C1 segment of cervical spinal cord (tissue), 14 donors: ENCODE data around the gene PRSS22.
A peak's percentile ranks its signal among the peaks of the same experiment; 100 is the strongest.

ENCODE experiments used
- DNase-seq, 14 donors: peaks; one replicate each; lab custom pipeline; 2025; lab: John Stamatoyannopoulos, UW

The PRSS22 gene

DNA sequence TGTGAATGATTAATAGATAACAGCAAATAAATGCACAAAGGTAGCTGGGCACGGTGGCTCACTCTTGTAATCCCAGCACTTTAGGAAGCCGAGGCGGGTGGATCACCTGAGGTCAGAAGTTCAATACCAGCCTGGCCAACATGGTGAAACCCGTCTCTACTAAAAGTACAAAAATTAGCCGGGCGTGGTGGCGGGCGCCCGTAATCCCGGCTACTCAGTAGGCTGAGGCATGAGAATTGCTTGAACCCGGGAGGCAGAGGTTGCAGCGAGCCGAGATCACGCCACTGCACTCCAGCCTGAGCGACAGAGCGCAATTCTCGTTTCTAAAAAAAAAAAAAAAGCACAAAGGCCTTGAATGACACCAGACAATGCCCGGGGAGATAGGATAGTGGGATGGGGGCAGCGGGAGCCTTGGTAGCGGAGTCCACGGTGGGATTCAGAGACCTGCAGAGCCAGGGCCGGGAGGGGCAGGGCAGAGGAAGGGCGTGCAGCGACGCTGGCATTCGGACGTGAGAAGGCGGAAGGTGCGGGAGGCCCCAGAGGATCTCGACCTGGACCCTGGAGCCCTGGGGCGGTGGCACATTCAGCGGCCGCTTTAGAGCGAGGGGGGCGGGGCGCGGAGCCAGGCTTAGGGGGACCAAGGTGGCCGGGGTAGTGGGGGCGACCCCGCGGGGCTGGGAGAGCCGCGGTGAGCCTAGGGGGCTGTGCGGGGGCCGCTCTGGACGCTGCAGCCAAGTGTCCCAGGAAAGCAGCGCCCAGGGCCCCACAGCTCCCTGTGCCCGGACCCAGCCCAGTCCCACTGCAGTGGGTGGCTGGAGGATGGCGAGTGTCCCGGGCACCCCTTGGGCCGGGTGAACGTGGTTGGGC lies 24.0 kb upstream of the PRSS22 start:
- DNase-seq: no peak

DNA sequence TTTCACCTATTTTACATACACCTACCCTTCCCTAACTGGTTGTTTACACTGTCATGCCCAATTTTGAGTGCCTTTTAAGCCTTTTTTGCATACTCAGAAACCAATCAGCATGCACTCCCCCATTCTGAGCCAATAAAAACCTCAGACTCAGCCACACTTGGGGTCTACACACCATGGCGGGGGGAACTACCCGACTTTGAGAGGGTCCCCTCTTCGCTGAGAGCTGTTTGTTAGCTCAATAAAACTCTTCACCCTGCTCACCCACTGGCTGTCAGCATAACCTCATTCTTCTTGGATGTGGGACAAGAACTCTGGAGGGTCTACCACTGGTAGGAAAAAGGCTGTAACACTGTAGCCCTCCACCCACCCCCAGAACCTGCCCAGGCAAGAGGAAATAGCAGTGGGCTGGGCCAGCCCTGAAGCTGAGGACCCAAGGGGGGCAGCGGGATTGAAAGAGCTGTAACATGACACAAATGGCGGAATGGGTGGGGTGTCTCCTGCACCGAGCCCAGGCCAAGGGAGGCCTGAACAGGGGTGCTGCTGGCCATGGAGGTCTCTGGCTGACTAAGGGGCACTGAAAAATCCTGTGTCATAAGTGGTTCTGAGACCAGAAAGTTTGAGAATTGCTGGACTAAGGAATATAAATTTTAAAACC lies 22.0 kb upstream of the PRSS22 start:
- no peak for DNase-seq

DNA sequence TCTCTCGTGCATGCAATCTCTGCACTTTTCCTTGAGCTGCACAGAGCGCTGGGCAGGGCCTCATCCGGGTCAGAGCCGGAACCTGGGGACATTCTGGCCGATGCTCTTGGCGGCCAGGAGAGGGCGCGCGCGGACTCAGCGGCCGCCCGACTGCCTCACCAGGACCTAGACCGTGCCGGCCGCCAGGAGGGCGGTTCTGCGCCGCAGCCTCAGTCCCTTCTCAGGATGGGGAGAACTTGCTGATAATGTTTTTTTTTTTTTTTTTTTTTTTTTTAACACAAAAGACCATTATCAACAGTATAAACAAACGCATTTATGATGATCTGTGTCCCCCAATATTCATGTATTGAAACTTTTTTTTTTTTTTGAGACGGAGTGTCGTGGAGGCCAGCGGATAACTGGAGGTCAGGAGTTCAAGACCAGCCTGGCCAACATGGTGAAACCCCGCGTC lies 17.0 kb upstream of the PRSS22 start:
- peak; percentile 1 to 77 (median 32) for DNase-seq

DNA sequence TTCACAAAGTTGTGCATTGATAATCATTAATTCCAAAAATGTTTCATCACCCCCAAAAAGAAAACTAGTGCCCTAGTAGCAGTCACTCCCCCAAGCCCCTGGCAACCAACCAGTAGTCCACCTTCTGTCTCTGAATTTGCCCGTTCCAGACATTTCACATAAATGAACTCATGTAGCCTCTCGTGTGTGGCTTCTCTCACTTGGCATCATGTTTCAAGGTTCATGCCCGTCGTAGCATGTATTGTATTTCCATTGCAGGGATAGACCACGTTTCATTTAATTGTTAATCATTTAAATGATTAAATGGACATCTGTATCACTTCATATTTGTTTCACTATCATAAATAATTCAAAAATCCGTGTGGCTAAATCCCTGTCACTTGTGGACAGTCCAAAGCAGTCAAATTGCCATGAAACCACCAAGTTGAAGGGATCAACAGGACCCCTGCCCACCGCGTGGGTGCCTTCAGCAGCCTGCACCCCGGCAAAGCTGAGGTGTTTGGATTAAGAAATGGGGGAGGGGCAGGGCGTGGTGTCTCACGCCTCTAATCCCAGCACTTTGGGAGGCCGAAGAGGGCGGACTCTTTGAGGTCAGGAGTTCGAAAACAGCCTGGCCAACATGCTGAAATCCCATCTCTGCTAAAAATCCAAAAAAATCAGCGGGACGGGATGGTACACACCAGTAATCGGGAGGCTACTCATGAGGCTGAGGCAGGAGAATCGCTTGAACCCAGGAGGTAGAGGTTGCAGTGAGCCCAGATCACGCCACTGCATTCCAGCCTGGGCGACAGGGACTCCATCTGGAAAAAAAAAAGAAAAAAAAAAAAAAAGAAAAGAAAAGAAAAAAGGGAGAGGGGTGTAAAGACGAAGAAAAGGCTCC lies 16.3 kb upstream of the PRSS22 start:
- no peak for DNase-seq

DNA sequence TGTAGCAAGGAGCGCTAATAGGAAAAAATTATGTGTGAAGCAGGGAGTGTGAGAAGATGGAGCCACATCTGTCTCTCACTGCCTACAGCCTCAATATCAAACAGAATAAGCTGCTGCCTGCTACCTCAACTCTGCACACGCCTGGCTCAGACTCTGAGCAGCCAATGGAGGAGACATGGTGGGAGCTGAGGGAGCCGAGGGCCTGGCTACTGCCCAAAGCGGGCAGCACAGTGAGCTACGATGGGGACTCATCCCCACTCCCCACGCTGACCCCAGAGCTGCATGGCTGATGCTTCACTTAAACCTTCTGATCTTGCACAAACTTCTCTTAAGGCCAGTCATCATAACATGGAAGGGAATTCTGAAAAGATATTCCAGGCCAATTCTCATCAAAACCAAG lies 14.0 kb upstream of the PRSS22 start:
- DNase-seq: no peak

DNA sequence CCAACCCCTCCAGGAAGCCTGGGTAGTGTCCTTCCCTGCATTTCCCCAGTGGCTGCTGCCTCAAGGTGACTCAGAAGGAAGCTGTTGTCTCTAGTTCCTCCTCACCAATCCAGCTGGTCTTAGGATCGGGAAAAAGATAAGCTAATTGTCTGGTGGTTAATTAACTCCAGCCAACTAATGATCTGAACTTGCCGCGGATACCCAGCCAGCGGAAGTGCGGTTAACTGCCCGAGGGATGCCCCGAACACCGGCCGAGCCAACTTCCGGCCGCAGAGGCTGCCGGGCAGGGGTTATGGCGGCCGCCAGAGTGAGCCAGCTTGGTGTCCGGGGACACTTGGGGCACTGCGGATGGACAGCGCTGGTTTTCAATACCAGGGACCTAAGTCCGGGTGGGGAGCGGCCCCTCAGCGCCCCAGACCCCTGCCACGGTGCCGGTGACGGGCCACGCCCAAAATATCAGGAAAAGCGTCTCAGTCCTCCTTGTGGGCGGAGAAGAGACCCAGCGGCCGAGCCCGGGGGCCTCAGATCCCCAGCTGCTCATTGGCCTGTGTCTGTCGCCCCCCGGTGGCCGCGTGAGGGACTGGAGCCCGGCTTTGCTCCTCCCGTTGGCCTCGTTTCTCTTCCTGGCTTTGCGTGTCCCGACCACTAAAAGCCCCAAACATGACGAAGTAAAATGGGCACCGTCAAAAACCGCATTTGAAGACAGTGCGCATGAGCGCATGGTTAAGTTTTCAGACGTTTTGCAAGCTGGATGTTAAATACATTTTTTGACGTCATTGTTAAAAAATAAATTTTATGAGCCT lies 10.2 kb upstream of the PRSS22 start:
- peak; percentile 71 to 99 (median 92) for DNase-seq

DNA sequence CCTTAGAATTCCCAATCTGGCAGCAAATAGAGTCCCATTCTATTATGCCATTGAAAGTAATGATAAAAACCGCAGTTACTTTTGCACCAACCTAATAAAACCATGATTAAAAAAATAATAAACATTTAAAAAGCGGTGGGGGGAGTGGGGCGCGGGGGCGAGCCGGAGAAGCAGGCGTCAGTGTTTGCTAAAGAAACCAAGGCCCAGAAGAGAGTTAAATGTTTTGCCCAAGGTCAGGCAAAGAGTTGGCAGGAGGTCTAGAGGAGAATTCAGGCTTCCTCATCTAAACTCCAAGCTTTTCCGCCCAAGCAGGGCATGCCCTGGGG lies 9.7 kb upstream of the PRSS22 start:
- no peak for DNase-seq

- no peak for DNase-seq
Observed at GRCh38 chr16:2866431-2866830, 8.5 kb upstream of the PRSS22 start.

DNA sequence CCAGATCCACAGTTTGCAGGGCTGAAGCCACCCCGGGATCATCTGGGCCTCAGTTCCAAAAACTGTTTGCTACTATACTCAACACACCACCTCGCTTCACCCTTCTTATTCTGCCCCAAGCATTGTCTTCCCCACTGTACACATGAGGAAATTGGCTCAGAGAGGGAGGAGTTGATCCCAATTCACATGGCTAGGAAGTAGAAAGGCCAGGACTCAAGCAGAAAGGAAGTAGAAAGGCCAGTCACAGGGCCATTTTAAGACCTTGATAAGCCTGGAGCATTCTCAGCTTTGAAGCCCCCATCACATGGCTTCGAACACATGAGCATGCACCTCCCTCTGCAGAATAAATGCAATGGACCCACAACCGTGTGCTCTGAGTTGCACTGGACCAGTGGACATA lies 7.7 kb upstream of the PRSS22 start:
- no peak for DNase-seq

- DNase-seq: no peak
Observed at GRCh38 chr16:2860826-2861567, 3.0 kb upstream of the PRSS22 start.

DNA sequence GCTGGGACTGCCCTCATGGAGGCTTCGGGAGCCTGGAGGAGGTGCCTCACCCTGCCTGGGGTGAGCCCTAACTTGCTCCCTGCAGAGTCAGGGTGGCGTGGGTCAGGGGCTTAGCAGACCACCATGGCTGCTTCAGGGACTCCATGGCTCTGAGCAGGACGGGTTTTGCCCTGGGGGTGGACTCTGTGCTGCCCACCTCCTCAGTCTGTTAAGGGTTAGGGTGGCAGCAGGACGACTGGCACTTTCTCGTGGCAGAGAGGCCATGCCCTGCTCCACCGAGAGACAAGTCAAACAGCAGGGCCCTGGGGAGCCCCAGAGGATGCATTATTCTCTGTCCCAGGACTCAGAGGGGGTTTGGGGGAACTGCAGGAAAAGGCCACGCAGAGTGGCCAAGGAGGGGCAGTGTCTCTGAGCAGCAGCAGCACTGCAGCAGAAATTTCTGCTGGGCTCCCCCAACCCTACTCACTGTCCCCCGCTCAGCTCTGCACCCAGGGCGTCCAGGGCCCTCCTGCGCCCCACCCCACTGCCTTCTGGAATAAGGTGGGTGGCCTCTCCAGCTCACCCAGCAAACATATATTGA lies 1.8 kb upstream of the PRSS22 start:
- no peak for DNase-seq

- DNase-seq: no peak
Observed at GRCh38 chr16:2858245-2859025, 465 bp upstream of the PRSS22 start.

DNA sequence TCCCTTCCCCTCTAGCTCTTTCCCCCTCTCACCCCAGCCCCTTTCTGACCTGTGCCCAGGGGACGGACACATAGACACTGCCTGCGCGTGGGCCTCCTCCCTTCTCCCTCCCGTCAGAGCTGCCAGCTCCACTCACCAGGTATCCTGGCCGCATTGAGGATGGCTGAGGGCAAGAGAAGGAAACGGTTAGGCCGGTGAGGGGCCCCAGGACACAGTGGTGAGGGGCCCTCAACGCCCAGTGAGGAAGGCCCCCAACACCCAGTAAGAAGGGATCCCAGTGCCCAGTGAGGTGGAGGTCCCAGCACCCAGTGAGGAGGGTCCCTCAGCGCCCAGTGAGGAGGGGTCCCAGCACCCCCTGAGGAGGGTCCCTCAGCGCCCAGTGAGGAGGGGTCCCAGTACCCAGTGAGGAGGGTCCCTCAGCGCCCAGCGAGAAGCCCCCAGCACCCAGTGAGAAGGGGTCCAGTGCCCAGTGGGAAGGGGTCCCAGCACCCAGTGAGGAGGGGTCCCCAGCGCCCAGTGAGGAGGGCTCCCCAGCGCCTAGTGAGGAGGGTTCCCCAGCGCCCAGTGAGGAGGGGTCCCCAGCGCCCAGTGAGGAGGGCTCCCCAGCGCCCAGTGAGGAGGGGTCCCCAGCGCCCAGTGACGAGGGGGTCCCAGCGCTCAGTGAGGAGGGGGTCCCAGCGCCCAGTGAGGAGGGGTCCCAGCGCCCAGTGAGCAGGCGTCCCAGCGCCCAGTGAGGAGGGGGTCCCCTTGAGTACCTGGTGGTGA lies 1.1 kb downstream of the PRSS22 start:
- DNase-seq: no peak

DNA sequence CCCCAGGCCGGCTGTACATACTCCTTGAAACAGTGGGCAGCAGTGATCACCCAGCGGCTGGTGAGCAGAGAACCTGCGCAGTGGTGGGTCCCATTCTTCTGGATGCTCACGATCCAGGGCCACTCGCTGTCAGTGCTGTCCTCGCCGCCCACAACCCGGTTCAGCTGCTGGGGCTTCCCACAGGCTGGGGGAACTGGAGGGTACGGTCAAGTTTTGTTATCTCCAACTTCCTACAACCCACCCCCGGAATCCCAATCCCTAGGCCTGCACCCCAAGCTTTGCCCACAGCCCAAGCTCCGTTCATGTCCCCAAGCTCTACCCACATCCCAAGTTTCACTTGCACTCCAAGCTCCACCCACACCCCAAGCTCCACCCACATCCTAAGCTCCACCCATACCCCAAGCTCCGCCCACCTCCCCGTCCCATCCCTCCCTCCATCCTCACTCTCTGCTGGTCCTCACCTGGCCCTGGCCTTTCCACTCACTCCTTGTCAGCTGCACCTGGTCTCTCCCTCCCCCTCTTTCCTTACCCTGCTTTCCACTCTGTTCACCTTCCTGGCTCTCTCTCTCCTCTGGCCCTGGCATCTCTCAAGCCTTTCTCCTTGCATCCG lies 1.8 kb downstream of the PRSS22 start:
- no peak for DNase-seq

DNA sequence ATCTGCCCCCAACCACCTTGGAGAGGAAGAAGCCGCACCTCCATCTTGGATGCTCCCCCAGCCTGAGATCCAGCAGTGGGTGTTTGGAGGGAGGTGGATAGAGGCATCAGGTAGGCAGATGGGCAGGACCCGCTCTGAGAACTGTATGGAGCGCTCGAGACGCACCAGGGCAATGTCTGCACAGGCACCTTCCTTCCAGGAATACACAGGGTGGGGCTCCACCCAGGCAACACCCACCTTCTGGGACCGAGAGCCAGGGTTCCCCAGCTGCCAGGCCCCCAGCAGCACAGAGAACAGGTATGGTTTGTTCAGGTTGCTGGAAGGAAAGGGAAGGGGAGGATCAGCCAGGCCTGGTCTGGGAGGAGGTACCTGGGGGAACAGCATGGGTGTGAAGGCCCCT lies 2.4 kb downstream of the PRSS22 start:
- DNase-seq: no peak

DNA sequence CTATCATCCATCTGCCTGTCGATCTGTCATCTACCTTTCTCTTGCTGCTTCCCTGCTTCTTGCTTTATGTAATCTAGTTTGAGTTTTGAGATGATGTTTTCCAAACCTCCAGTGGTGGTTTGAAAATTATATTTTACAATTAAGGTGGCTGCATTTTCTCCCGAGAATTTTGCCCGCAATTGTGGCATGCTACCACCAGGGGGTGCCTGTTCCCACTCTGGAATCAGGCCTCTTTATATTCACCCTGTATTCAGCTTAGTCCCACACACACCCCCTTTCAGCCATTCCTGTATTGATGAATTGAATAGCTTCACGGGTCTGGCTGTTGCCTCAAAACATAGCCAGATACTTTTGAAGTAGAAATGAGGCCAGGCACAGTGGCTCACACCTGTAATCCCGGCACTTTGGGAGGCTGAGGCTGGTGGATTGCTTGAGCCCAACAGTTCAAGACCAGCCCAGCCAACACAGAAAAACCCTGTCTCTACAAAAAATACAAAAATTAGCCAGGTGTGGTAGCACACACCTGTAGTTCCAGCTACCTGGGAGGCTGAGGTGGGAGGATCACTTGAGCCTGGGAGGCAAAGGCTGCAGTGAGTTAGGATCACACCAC lies 3.2 kb downstream of the PRSS22 start:
- no peak for DNase-seq

DNA sequence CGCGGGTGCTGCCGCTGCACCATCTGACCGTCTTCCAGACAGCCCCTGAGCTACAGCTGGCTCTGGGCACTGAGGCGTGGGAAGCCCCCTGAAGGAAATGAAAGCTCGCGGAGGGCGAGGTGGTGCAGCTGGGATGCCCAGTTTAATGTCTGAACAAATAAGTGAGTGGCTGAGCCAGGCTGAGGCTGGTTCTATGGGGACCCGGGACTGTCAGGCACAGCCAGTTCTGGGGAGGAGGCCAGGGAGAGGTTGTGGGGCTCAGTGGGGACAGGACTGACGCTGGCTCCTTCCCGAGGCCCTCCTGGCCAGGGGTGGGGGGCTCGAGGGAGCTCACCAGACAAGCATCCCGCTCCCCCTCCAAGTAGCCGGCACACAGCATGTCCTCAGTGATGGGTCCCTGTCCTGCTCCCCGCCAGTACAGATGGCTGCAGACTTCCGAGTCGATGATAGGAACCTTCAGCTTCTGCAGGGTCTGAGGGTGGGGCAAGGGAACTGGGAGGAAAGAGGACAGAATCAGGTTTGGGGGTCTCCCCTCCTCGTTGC lies 4.4 kb downstream of the PRSS22 start:
- DNase-seq: no peak
